ENCODE data around the gene SLC1A6.
"Not testable (repeated sequence)": the region's sequence is repeated elsewhere in the genome, so short reads cannot be mapped to it uniquely, and the experiment has no call there.

Gene SLC1A6

DNA sequence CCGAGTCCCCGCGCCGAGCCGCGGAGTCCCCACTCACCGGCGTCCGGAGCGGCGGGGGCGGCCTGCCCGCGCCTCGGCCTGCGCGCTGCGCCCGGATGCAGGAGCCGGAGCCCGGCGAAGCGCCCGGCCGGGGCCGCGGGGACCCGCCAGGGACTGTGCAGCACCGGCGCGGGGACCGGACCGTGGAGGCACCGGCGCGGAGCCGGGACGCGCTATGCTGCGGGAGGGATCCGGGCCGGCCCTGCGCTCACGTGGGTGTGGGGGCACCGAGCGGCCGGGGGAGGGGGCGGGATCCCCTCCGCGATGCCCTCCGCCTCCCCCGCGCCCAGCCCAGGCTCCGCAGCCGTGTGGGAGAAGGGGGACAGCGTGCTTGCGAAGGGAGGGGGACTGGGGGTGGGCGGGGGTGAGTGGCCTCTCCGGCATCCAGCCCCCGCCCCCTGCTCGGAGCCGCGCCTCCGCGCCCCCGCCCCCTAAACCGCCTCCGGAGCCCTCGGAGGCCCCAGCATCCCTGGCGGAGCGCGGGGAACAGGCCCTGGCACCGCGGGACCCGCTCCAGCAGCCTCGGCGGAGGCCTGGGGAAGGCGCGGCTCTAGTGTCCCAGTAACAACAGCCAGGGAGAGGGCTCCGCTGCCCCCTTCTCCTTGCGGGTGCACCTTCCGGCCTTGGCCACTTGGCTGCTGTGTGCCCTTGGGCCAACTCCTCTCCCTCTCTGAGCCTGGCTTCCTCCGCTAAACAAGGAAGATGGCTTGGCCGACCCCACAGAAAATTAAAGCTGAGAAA, at the start of gene SLC1A6:
SLC1A6 (minus strand) TSS at position 389 of the 780 bp plus-strand sequence. CDS start 6,954 bp downstream, outside the sequence.
- DNase-seq, result no peak

DNA sequence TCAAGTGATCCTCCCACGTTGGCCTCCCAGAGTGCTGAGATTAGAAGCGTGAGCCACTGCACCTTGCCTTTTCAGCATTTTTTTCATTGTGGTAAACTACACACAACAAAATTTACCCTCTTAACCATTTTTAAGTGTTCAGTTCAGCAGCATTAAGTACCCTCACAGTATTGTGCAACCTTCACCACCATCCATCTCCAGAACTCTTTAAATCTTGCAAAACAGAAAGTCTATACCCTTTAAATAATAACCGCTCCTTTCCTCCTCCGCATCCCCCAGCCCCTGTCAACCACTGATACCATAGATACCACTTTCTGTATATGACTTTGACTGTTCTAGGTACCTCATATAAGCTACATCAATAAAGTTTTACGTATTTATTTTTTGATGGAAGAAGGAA, 48.8 kb upstream of the SLC1A6 start:
- DNase-seq, result no peak

DNA sequence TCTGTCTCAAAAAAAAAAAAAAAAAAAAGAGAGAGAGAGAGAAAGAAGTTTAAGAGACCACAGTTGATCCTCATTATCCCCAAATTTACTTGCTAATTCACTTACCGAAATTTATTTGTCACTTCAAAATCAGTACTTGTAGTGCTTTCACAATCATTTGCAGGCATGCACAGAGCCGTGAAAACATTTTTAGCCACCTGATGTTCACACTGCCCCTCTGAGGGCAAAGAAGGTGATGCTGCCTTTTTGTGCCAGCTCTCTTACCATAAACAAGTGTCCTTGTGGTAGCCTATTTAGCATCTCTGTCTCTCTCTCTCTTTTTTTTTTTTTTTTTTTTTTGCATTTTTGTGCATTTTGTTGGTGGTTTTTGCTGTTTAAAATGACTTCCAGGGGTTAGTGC, 45.6 kb upstream of the SLC1A6 start:
- DNase-seq, result peak; percentile 17

DNA sequence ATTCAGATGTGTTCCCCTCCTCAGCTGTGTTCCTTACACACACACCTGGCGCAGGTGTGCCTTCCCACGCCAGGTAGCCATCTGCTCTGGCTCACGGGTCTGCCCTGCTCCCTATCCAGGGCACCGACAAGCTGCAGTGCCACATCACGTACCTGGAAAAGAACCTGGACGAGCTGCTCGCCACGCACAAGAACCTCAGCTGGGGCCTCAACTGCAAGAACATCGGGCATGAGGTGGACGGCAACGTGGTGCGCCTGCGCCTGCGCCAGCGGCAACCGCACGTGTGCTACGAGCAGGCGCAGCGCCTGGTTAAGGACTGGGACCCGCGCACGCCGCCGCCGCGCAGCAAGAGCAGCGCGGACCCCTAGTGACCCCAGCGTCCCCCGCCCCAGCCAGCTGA, 43.1 kb upstream of the SLC1A6 start:
- peak; percentile 65 for DNase-seq

DNA sequence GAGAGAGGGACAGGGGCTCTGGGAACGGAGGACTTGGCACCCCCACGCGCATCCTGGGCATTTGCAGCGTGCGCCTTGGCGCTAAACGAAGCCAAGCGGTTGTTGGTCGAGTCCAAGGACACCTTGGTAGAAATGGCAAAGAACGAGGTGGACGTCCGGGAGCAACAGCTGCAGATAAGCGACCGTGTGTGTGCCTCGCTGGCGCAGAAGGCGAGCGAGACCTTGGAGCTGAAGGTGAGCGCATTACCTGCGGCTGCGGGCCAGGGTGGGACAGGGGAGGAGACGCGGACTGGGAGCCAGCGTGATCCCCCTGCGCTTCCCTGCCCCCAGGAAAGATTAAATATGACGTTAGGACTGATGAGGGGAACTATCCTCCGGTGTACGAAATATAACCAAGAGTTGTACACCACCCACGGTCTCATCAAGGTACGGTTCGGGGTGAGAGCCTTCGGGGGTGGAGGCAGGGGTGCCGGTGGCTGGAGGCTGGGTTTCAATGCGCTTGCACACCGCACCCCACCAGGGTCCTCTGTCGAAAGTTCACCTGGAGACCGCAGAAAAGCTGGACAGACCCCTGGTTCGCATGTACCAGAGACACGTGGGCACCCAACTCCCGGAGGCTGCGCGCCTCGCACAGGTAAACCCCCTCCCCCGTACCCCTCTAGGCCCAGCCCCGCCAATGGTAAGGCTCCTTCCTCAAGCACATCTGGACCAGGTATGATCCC, 41.8 kb upstream of the SLC1A6 start:
- DNase-seq, result no peak

DNA sequence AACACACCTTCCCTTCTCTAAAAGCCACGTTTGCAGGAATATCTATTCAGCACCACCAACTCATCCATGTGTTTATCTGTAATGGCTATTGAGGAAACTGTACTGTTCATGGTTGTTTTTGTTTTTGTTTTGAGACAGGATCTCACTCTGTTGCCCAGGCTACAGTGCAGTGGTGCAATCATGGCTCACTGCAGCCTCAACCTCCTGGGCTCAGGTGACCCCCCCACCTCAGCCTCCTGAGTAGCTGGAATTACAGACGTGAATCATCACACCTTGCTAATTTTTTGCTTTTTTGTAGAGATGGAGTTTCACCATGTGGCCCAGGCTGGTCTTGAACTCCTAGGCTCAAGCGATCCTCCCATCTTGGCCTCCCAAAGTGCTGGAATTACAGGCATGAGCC, 39.2 kb upstream of the SLC1A6 start:
- not testable (repeated sequence) for DNase-seq

DNA sequence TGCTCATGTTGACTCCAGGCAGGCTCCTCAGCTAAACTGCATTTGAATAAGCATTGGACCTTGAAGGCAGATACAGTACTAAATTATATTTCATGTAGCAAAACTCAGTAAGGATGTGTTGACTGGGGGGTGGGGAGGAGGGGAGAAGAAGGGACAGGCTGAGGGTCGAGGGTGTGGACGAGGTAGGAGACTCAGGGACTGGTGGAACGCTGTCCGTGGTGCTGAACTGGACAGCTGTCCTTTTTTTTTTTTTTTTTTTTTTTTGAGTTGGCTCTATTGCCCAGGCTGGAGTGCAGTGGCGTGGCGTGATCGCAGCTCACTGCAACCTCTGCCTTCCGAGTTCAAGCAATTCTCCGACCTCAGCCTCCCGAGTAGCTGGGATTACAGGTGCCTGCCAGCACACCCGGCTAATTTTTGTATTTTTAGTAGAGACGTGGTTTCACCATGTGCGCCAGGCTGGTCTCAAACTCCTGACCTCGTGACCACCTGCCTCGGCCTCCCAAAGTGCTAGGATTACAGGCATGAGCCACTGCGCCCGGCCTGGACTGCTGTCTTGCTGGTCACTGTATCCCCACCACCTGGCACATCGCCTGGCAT, 36.4 kb upstream of the SLC1A6 start:
- peak; percentile 11 for DNase-seq

DNA sequence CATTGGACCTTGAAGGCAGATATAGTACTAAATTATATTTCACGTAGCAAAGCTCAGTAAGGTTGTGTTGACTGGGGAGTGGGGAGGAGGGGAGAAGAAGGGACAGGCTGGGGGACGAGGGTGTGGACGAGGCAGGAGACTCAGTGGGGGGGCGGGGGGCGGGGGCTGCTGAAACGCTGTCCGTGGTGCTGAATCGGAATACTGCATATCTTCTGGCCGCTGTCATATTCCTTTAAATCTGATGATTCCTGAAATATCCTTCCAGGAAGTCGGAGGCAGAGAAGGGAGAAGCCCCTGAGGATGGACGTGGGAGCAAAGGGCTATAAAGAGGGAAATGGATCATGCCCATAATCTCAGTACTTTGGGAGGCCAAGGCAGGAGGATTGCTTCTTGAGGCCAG, 34.9 kb upstream of the SLC1A6 start:
- DNase-seq, result no peak

DNA sequence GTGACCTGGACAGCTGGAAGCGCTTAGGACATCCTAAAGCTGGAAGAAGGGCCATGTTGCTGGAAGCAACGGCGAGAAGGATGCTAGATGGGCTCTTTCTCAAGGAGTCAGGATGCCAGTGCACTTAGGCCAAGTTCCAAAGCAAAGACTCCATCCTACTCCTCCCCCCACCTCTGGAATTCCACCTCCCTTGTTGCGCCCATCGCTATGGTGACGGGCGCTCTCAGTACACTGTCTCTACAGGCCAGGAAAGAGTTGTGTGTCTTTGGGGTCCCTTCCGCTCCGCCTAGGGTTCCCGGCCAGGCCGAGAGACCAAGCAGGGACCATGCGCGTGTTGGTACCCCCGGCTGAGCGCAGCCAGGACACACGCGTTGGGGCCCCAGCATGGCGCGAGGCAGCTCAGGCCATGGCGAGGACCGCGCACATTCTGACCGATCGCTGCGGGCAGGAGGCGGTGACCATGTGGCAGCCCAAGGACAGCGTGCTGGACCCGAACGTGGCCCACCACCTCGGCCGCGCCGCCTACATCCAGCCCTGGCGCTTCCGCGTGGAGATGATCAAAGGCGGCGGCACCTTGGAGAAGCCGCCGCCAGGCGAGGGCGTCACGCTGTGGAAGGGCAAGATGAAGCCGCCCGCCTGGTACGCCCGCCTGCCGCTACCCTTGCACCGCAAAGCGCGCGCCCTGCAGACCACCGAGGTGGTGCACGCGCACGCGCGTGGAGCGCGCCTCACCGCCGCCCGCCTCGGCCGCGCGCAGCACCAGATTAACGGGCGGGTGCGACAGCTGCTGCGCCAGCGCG, 31.0 kb upstream of the SLC1A6 start:
- no peak for DNase-seq

DNA sequence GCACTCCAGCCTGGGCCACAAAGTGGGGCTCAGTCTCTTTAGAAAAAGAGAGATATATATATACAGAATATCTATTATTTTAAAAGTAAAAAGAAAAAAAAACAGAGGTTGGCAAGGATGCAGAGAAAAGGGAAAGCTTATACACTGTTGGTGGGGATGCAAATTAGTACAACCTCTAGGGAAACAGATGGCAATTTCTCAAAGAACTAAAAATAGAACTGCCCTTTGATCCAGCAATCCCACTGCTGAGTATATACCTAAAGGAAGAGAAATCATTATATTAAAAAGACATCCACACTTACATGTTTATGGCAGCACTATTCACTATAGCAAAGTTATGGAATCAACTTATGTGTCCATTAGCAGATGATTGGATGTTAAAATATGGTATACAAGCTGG, 28.6 kb upstream of the SLC1A6 start:
- DNase-seq, result no peak

DNA sequence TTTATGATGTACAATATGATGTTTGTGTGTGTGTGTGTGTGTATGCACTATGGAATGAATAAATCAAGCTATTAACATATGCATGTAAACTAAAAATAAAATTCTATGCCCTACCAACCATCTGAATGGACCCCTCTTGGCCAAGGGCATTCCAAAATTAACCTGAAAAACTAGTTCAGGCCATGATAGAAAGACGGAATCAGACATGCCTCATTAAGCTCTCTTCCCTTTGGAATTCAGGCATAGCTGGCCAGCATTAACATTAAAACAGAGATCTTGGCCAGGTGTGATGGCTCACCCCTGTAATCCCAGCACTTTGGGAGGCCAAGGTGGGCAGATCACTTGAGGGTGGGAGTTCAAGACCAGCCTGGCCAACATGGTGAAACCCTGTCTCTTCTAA, 18.3 kb upstream of the SLC1A6 start:
- no peak for DNase-seq

DNA sequence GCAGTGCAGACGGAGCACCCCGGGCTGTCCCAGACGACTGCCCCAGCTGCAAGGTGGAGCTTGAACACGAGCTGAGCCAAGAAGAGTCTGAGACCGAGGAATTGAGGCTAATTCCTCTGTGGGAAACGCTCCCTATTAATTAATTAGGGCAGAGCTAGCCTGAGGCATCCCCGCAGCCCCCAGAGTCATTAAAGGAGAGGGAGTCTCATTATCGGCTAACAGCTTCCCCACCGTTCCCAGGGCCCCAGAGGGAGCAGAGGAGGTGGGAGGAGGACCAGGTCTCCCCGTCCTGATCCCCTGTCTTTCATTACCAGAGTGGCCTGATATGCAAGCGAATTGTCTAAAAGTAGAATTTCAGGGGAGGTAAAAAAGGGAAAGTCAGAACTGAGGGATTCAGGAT, 13.1 kb upstream of the SLC1A6 start:
- DNase-seq, result no peak

DNA sequence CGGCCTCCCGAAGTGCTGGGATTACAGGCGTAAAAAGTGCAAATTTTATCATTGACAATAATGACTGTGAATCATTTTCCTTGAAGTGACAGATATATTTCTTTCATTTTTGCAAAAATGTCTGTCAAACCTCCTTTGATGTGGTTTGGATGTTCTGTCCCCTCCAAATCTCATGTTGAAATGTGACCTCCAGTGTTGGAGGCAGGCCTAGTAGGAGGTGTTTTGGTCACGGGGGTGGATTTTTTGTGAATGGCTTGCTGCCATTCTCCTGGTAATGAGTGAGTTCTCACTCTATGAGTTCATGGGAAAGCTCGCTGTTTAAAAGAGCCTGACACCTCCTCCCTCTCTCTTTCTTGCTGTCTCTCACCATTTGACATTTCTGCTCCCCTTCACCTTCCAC, 5.5 kb upstream of the SLC1A6 start:
- DNase-seq, result no peak

DNA sequence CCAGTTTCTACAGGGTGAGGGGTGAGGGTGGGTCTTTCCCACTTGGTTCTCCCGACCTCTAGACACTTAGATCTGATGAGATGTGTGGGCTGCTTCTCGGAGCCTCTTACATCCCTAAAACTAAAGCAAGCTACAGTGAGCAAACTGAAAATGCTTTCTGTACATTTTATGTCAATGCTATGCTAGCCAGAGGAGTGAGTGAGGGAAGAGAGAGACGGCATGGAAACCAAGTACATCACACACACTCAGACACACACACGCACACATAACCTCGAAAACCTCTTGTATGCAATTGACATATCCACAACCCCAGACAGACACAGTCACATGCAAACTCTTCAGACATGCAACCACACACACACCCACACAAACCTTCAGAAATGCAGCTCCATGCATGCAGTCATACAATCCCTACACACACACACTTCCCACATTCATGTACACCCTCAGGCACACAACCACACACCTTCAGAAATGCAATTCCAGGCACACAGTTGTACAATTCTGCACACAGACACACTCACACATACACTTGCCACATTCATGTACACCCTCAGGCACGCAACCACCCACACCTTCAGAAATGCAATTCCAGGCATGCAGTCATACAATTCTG, 1.4 kb downstream of the SLC1A6 start:
- no peak for DNase-seq

DNA sequence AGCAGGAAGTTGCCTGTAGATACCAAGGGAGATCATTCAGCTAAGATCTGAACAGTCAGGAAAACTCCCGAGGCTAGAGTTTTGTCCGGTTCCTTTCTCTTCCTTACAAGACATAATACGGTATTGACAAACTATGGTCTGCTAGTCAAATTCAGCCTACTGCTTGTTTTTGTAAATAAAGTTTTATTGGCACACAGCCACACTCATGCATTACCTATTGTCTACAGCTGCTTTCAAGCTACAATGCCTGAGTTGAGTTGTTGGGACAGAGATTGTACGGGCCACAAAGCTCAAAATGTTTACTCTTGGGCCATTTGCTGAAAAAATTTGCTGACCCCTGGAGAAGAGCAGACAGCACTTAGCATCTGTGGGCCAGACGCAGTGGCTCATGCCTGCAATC, 2.5 kb downstream of the SLC1A6 start:
- no peak for DNase-seq

DNA sequence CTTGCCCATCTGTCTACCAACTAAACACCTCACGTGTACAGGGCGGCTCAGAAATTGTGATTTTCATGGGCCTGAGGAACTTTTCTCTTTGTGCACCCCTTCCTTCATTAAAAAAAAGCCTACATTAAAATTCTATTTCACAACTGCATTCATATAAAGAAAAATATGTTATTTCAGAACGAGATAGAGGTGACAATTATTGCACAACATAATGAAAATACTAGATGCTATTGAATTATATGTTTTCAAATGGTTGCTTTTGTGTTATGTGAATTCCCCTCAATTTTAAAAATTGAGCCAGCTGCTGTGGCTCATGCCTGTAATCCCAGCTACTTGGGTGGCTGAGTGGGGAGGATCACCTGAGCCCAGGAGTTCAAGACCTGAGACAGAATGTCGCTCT, 5.2 kb downstream of the SLC1A6 start:
- DNase-seq, result no peak

DNA sequence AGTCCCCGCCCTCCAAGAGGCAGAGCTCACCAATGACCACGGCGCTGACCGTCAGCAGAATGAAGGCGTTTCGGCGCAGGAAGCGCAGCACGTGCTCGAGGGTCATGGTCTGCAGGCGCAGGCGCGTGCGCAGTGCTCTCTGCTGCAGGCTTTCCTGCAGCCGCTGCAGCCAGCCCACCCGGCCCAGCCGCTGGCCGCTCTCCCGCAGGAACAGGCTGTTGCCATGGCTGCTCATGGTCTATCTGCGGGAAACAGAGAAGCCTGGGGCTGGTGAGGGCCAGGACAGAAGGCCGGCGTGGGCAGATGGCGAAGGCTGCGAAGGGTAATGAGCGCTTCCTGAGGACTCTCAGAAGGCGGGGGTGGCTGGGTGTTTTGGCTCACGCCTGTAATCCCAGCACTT, 7.0 kb downstream of the SLC1A6 start:
- DNase-seq, result no peak

DNA sequence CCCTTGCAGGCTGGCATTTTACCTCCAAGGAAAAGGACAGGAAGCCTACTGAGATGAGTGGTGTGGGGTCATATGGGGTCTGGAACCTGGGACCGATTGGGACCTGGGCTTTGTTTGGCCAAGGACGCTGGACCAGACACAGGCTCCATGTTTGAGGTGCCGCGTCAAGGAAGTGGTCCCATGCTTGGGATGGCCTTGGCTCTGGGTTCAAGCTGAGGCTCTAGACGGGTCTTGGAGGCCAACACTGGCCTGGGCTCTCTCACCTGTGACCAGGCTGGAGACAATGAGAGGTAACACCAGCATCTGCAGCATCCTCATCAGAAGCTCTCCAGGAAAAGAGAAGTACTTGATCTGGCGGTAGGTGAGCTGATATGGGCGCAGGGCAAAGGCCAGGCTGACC, 8.2 kb downstream of the SLC1A6 start:
- DNase-seq, result no peak

DNA sequence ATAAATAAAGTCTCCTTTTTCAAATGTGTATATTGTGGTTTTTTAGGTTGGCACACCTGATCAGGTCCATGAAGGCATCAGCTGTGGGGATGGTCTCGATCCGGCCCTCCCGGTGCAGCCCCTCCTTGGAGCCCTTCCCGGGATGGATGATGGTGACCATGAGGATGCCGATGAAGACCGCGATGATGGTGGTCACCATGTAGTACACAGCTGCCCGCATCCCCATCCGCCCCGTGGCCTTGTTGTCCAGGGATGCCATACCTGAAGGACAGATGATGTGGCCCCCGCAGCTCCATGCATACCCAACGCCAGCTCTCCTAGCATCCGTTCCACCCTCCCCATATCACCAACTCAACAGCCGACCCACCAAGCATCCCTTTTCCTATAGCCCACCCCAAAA, 11.4 kb downstream of the SLC1A6 start:
- DNase-seq, result no peak

DNA sequence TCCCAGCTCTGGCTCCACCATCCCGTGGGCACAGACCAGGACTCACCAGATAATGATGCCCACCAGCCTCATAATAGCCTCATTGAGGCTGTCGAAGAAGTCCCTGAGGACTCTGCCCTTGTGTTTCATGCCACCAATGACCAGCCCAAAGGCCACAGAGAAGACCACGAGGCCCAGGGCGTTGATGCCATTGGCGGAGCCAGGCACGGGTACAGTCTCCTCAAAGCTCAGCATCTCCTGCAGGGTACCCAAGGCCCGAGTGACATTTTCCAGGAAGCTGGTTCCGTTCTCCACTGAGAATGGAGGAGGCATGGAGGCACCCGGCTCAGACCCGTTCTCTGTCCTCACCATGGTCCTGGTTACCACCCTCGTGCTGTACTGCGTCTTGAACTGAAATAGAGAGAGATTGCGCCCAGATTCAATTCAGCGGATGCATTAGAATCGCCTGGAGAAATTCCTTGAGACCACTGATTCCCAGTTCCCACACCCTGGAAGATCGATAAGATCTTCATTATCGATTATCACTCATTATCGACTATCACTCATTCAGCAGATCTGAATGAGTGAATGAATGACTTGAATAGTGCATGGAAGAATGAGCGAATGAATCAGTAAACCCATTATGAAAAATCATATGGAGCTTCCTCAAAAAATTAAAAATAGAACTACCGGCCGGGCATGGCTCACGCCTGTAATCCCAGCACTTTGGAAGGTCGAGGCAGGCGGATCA, 17.5 kb downstream of the SLC1A6 start:
- DNase-seq, result no peak

DNA sequence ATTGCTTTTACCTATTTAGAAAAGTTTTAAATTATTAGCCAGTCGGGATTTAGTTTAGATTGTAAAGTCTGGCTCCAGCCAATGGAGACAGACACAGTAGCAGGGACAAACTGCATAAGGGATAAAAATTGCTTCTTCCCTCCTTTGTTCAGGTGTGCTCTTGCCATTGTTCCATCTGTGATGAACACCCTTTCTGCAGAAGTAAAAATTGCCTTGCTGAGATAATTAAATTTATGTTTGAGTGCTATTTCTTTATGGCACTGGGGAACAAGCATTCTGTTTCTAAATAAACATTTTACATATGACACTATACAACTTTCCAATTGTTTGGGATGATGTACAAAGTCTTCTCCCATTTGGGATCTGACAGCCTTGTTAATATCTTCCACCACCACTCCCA, 20.4 kb downstream of the SLC1A6 start:
- DNase-seq, result no peak

DNA sequence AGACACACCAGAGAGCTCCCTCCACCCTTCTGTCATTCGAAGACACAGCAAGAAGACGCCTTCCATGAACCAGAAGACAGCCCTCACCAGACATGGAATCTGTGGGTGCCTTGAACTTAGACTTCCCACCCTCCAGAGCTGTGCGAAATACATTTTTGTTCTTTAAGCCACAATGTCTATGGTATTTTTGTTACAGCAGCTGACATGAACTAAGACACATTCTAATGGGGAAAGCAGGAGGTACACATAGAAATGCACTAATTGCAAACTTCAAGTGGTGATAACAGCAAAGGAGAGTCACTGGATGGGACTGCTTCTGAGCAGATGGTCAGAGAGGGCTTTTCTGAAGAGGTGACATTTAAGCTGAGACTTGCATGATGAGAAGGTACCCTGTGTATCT, 22.2 kb downstream of the SLC1A6 start:
- no peak for DNase-seq

Measured in DMS53 (cell line).